ENCODE results near the gene PRR36.

PRR36 gene

GRCh38 chr19:7842661-7843294 is 31.4 kb downstream of the PRR36 start:
- no peak for DNase-seq

DNA sequence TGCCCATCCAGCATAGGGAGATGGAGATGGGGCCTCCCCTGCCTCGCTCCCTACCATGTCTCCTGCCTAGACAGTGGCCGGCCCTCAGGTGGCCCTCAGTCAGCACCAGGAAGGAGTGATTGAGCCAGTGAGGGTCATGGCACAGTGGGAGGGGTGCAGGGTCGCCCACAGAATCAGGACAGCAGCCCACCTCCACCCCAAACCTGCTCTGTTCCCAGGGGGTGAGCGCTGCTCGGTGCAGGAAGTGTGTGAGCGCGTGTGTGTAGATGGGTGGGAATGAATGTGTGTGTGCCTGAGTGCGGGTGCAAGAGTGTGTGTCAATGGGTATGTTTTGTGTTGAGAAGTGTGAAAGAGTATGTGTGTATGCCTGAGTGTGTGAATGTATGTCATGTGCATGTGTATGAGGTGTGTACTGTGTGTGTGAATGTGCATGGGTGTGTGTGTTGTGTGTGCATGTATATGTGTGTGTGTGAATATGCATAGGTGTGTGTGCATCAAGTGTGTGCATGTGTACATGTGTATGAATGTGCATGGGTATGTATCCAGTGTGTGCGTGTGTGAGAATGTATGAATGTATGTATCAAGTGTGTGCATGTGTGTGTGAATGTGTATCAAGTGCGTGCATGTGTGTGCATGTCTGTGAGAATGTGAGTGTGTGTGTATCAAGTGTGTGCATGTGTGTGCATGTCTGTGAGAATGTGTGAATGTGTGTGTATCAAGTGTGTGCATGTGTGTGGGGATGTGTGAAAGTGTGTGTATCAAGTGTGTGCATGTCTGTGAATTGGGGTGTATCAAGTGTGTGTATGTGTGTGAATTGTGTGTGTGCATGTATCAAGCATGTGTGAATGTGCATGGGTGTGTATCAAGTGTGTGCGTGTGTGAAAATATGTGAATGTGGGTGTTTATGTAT is 32.2 kb downstream of the PRR36 start:
- DNase-seq, result no peak

DNA sequence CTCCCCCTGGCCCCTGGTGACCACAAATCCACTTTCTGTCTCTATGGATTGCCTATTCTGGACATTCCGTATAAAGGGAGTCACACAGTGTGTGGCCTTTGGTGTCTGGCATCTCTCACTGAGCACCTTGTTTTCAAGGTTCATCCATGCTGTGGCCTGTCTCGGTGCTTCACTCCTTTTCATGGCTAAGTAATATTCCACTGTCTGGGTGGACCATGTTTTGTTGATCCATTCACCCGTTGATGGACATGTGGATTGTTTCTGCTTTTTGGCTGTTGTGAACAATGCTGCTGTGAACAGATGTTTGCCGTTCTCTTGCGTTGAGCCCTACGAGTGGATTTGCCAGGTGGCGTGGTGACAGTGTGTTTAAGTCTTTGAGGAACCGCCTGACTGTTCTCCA is 33.6 kb downstream of the PRR36 start:
- no peak for DNase-seq

GRCh38 chr19:7839476-7839875 is 34.7 kb downstream of the PRR36 start:
- DNase-seq, result no peak

DNA sequence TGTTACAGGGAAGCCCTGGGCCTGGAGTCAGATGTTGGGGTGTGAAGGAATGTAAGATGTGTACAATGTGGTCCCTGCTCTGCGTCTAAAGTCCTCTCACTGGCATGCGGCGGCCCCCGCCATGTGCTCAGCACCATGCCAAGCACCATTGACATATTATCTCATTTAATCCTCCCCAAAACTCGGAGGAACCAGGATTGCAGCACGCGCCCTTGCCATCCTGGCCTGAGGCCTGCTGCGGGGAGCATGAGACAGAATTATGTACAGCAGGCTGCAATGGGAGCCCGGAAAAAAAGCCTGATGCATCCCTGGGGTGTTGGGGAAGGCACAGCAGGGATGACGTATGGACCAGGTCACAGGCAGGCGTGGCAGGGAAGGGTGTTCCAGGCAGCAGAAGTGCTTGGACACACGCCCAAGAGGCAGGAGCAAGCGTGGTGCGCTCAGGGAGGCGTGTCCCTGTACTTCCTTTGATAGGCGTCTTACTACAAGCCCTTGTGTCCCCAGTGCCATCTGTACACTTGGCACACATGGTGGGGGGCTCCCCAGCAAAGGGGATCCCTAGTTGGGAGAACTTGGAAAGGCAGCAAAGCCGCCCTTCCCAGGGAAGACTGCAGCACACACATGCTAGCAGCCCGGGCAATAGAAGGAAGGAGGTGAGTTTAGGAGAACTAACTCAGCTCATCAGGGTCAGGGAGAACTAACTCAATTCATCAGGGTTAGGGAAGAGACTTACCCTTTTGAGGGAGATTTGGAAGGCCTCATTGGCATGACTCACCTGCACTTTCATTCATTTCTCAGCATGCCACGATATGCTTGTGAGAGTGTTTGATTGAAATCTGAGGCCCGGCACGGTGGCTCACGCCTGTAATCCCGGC is 40.7 kb downstream of the PRR36 start:
- DNase-seq, result no peak

DNA sequence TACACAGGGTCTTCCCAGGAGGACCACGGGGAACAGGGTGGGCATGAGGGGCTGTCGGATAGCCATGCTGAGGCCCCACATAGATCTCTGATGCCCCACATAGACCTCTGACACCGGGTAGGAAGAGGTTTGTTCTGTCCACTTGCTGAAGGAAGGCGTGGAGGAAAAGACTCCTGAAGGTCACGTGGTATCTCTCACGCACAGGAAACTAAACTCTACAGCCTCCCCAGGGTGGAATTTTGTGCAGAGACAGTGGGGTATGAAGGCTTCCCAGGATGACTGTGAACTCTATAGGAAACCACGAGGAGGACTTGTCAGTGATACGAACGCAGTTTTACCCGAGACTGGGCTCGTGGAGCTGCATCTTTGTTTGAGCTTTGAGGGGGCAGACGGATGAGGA is 41.4 kb downstream of the PRR36 start:
- no peak for DNase-seq

- no peak for DNase-seq
These were observed 42.2 kb downstream of the PRR36 start for GRCh38 chr19:7832009-7832408.

DNA sequence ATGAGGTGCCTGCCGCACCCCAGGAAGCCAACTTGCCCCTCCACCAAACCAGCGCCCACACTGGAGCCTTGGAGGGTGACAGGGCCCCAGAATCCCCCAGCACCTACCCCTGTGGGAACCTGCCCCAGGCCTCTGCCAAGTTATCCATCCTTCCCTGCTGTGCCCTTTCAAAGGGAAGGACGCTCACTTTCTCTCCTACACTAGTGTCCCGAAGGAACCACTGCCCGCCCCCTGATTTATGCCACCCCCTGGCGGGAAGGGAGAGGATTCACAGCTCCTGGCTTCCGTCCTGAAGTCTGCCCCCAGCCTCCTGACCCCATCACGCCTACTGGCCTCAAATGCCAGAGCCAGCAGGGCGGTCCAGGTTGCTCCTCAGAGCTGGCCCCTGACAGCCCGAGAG is 42.7 kb downstream of the PRR36 start:
- no peak for DNase-seq

GRCh38 chr19:7830823-7831222 is 43.4 kb downstream of the PRR36 start:
- DNase-seq, result no peak

GRCh38 chr19:7830272-7830771 is 43.9 kb downstream of the PRR36 start:
- DNase-seq, result no peak

DNA sequence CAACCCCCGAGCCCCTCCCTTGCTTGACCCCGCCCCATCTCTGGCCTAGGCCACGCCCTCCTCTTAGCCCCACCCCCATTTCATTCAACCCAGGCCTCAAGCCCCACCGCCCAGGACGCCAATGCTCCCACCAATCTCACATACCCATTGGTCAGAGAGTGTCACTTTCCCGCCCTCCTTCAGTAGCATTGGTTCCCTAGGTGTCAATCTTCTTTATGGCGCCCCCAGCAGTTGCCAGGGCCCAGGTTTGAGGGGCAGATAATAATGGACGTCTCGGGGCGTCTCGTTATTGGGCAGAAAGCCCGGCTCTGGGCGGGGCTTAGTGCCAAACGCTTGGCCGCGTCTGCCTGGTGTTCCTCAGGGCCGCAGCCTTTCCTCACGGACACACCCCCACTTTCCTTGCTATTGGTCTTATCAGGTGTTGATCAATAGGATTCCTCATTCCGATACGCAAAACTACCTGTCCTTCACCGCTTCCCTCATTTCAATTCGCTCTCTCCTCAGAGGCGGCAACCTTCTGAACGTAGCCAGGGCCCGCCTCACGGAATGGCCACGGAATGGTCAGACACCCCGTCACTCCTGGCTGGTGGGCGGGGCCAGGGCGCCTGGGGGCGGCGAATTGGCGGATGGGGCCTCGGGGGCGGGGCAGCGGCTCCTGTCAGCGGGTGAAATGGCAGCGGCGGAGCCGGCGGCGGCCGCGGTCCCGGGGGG is 44.5 kb downstream of the PRR36 start, which contains the start of gene EVI5L:
Gene EVI5L (plus strand): TSS at position 658 of the 711 bp plus-strand sequence. CDS start 16,325 bp downstream, outside the sequence.
- peak; percentile 100 for DNase-seq

DNA sequence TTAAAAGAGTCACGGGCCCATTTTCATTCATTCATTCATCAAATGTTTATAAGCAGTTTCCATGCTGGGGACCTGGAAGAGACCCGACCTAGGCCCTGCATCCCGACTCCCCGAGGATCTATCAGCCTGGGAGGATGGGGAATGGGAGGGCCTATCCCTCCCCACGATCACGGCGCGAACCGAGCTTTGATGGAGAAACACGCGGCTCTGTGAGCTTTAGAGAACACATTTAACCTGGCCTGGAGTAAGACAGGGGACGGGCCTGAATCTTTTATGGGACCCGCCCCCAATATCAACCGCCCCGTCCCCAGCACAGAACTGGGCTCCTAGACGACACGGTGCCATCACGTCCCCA is 45.0 kb downstream of the PRR36 start:
- DNase-seq, result no peak

DNA sequence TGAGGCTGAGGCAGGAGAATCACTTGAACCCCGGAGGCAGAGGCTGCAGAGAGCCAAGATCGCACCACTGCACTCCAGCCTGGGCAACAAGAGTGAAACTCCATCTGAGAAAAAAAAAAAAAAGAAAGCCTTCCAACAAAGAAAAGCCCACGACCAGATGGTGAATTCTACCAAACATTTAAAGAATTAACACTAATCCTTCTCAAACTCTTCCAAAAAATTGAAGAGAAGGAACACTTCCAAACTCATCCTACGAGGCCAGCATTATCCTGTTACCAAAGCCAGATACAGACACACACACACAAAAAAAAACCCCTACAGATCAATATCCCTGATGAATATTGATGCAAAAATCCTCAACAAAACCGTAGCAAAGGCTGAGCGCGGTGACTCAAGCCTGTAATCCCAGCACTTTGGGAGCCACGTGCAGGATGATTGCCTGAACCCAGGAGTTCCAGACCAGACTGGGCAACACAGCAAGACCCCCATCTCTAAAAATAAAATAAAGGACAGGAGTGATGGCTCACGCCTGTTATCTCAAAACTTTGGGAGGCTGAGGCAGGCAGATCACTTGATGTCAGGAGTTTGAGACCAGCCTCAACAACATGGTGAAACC is 50.4 kb downstream of the PRR36 start:
- DNase-seq, result no peak

DNA sequence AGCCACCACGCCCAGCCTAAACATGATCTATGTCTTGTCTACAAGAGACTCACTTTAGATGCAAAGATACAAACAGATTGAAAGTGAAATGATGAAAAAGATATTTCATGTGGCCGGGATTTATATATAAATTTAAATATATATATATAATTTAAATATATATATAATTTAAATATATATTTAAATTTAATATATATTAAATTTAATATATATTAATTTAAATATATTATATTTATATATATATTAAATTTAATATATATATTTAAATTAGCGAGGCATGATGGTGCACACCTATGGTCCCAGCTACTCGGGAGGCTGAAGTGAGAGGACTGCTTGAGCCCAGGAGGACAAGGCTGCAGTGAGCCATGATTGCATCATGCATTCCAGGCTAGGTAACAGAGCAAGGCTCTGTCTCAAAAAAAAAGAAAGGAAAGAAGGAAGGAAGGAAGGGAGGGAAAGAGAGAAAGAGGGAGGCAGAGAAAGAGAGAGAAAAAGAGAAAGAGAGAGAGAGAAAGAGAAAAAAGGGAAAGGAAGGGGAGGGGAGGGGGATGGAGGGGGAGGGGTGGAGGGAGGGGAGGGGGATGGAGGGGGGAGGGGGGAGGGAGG is 51.2 kb downstream of the PRR36 start:
- no peak for DNase-seq

DNA sequence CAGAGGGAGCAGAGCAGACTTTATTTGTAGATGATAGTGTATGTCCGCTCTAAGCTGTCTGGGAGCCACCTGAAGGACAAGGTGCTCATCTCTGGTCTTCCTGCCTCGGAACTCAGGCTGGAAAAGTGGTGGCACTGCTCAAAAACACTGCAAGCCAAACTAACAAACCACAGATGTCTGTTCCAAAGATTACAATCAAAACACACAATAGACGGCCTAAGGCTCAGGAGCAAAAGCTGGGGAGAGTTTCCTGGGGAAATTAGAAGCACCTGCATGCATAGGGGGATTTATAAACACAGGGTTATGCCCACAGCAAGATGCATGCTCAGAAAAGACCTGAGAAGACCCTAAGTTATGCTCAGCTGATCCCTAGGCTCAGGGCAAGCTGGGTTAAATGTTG is 53.6 kb downstream of the PRR36 start:
- DNase-seq, result no peak

- DNase-seq, result no peak
These were observed 54.9 kb downstream of the PRR36 start for GRCh38 chr19:7819337-7819736.

- no peak for DNase-seq
These were observed 55.4 kb downstream of the PRR36 start for GRCh38 chr19:7818806-7819205.

All from CD4-positive, alpha-beta T cell treated with Interleukin-21 for 1 hour (primary cell).